Calu3 (cell line): ENCODE results near the gene SLC45A3. TPM values are rescaled to one million over a fixed set of nuclear protein-coding genes. Genes with fewer than 3 reads are reported as not detected.

Experiments
- BruUV-seq: library from RNA; stranded (reverse); fragments of 400-500 nt; replicated peaks from 2 replicates; lab custom pipeline; 2021; lab: Mats Ljungman, UMichigan
- CTCF ChIA-PET: fragments of 300-600 bp; sonication (Branson Sonifier 250); formaldehyde crosslinking; loops from one replicate; lab custom pipeline; 2022; ENCODE audit warnings: antibody characterized with exemption; lab: Charles Lee
- DNase-seq: peaks from one replicate; pipeline ENCODE4 v3.0.0; 2022
- H3K27ac Mint-ChIP-seq: one replicate; pipeline ENCODE4 v1.8.0; 2022; ENCODE audit warnings: mixed read lengths; ENCODE audit not compliant: unreplicated experiment
- H3K27me3 Mint-ChIP-seq: one replicate; pipeline ENCODE4 v1.8.0; 2022; ENCODE audit warnings: mixed read lengths; ENCODE audit not compliant: unreplicated experiment
- H3K36me3 Mint-ChIP-seq: one replicate; pipeline ENCODE4 v1.8.0; 2022; ENCODE audit warnings: mild to moderate bottlenecking, moderate library complexity, mixed read lengths; ENCODE audit not compliant: insufficient read depth, unreplicated experiment
- H3K4me1 Mint-ChIP-seq: one replicate; pipeline ENCODE4 v1.8.0; 2022; ENCODE audit warnings: mild to moderate bottlenecking, low read depth, mixed read lengths; ENCODE audit not compliant: unreplicated experiment
- H3K4me3 Mint-ChIP-seq: one replicate; pipeline ENCODE4 v1.8.0; 2022; ENCODE audit warnings: mild to moderate bottlenecking, low read depth, moderate library complexity, mixed read lengths; ENCODE audit not compliant: unreplicated experiment
- H3K9me3 Mint-ChIP-seq: one replicate; pipeline ENCODE4 v1.8.0; 2022; ENCODE audit warnings: low read depth, mixed read lengths; ENCODE audit not compliant: unreplicated experiment
- intact Hi-C: fragments of 100-400 bp; cut with micrococcal nuclease; formaldehyde crosslinking; loops from one replicate; pipeline ENCODE4 v1.10.0; 2022; ENCODE audit not compliant: unreplicated experiment
- total RNA-seq: library from RNA; stranded (reverse); gene quantifications from 2 replicates; pipeline ENCODE4 v1.2.3, GENCODE V29; 2022
- TF ChIP-seq, protein P1 (sequence below): fragments of 200-600 bp; IDR thresholded peaks from one replicate; pipeline ENCODE4 v1.8.0; 2022; ENCODE audit warnings: antibody characterized with exemption; ENCODE audit not compliant: unreplicated experiment

SLC45A3 gene
- total RNA-seq, 1 experiment from 2014 or later = 27.5 TPM

- Mint-ChIP-seq H3K9me3 (no peaks in the 10 kb centered on the region), H3K4me1 (peaks cover 31% of the 10 kb centered on the region), H3K27me3 (no peaks in the 10 kb centered on the region), H3K27ac (no peak overlapping the region), H3K36me3 (peaks cover 12% of the 10 kb centered on the region), H3K4me3 (no peak overlapping the region)
- CTCF ChIA-PET = no interaction called here
- TF ChIP-seq, protein P1, sequence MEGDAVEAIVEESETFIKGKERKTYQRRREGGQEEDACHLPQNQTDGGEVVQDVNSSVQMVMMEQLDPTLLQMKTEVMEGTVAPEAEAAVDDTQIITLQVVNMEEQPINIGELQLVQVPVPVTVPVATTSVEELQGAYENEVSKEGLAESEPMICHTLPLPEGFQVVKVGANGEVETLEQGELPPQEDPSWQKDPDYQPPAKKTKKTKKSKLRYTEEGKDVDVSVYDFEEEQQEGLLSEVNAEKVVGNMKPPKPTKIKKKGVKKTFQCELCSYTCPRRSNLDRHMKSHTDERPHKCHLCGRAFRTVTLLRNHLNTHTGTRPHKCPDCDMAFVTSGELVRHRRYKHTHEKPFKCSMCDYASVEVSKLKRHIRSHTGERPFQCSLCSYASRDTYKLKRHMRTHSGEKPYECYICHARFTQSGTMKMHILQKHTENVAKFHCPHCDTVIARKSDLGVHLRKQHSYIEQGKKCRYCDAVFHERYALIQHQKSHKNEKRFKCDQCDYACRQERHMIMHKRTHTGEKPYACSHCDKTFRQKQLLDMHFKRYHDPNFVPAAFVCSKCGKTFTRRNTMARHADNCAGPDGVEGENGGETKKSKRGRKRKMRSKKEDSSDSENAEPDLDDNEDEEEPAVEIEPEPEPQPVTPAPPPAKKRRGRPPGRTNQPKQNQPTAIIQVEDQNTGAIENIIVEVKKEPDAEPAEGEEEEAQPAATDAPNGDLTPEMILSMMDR = no peak
- DNase-seq = no peak
- intact Hi-C loops = no loop called here
- BruUV-seq = no TSS peak
Observed at GRCh38 chr1:205692423-205692822, 12.1 kb upstream of the SLC45A3 start.

- H3K4me1 Mint-ChIP-seq = peaks cover 34% of the 10 kb centered on the region
- no TSS peak for BruUV-seq
- TF ChIP-seq, protein P1 = no peak
- CTCF ChIA-PET = interaction anchor here (0.7 to 1.4 kb wide), 4 partner anchors 9 to 58 kb away, joined by 3 to 4 read pairs (median 4); partner anchors contain the start of gene SLC45A3
- intact Hi-C loops = no loop called here
- no peaks in the 10 kb centered on the region for H3K9me3 Mint-ChIP-seq
- H3K36me3 Mint-ChIP-seq = no peaks in the 10 kb centered on the region
- no peak for DNase-seq
- no peak overlapping the region for H3K4me3 Mint-ChIP-seq
- H3K27ac Mint-ChIP-seq = no peak overlapping the region
- no peaks in the 10 kb centered on the region for H3K27me3 Mint-ChIP-seq
Observed at GRCh38 chr1:205690122-205690756, 9.9 kb upstream of the SLC45A3 start.

DNA sequence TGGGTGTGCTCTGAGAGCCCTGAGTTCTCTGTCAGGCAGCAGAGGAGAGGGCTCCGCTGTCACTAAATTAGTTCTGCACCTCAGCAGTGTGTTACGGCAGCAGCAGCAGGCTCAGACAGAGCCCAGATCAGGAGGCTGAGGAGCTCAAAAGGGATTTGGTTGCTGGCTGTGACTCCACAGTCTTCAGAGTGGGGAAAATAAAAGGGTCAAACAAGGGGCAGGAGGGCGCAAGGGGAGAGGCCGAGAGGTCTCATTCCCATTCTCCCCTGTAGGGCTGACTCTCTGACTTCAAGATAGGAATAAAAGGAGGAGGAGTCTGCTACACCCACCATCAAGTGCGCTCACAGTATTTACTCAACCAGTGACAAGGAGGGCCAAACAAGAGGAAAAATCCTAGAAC lies 9.2 kb upstream of the SLC45A3 start:
- Mint-ChIP-seq H3K27me3 (no peaks in the 10 kb centered on the region), H3K36me3 (no peaks in the 10 kb centered on the region), H3K4me3 (no peak overlapping the region), H3K4me1 (peaks cover 34% of the 10 kb centered on the region), H3K9me3 (no peaks in the 10 kb centered on the region), H3K27ac (no peak overlapping the region)
- BruUV-seq = no TSS peak
- intact Hi-C loops = no loop called here
- TF ChIP-seq, protein P1 = no peak
- CTCF ChIA-PET = interaction anchor here (1.4 to 1.5 kb wide), 2 partner anchors 9 to 15 kb away, joined by 3 read pairs; partner anchors contain the start of gene SLC45A3
- DNase-seq = no peak

DNA sequence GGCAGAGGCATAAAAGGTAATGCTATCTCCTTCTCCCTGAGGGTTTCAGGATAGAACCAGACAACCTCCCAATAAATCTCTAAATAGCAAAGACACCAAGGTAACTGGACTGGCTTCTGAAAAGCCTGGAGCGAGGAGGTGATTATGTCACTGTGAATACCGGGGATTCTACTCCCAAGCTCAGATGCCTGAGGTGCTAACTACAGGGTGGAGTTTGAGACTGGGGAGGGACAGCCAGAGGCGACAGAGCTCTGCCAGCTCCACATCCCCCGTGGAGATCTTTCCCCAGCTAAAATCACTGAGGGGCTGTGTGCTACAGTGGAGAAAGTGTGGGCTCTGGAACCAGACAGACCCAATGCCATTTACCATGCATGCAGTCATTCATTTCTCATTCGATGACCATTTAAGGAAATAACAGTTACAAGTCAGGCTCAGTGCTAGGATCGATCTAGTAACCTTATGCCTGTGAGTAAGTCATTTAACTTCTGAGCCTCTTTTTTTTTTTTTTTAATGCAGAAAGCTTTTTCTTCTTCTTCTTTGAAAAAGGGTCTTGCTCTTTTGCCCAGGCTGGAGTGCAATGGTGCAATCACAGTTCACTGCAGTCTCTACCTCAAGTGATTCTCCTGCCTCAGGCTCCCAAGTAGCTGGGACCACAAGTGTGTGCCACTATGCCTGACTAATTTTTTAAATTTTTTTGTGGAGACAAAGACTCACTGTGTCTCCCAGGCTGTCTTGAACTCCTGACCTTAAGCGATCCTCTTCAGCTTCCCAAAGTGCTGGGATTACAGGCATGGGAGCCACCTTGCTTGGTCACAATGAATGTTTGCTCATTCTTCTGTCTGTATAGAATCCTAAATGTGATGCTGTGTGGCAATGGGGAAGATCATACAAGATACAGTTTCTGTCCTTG lies 8.1 kb upstream of the SLC45A3 start:
- no peak overlapping the region for H3K27ac Mint-ChIP-seq
- BruUV-seq = no TSS peak
- peaks cover 34% of the 10 kb centered on the region for H3K4me1 Mint-ChIP-seq

More for the DNA sequence above, 8.1 kb upstream of the SLC45A3 start:
- Mint-ChIP-seq H3K36me3 (no peaks in the 10 kb centered on the region), H3K9me3 (no peaks in the 10 kb centered on the region), H3K27me3 (no peaks in the 10 kb centered on the region), H3K4me3 (no peak overlapping the region)
- intact Hi-C loops = no loop called here
- TF ChIP-seq, protein P1 = no peak
- no peak for DNase-seq
- CTCF ChIA-PET = interaction anchor here (0.6 to 1.7 kb wide), 3 partner anchors 11 to 358 kb away, joined by 3 to 5 read pairs (median 4); no protein-coding TSS in a partner anchor
